GM21786 (cell line): ENCODE data around the gene KRT6C.
"Not testable (repeated sequence)": the region's sequence is repeated elsewhere in the genome, so short reads cannot be mapped to it uniquely, and the experiment has no call there.

Experiments
- ATAC-seq: cut with Tn5 transposase; IDR thresholded peaks from one replicate; pipeline ENCODE4 v1.9.1; 2021; ENCODE audit not compliant: unreplicated experiment

KRT6C gene

DNA sequence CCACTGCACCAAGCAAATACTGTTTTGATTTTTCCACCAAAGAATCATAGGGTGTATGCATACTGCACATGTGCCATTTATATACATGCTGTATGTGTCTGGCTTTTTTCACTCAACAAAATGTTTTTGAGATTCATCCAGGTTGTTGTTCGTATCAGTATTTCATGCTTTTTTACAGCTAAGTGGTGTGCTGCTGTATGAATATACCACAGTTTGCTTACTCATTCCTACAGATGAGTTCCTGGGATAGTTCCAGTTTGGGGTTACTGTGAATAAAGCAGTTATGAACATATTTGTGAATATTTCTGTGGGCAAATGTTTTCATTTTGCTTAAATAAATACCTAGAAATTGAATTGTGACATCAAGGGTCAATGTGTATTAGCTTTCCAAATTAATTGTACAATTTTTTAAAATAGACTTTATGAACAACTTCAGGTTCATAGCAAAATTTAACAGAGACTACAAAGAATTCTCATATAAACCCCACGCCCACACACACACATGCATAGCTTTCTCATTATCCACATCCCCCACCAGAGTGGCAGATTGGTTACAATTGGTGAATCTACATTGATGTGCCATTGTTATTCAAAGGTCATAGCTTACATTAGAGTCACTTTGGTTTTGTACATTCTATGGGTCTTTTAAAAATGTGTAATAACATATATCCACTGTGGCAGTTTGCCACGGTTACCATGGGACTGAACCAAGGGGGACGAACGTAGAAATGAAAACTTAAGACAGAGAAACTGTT is 26.4 kb upstream of the KRT6C start:
- ATAC-seq, result no peak

DNA sequence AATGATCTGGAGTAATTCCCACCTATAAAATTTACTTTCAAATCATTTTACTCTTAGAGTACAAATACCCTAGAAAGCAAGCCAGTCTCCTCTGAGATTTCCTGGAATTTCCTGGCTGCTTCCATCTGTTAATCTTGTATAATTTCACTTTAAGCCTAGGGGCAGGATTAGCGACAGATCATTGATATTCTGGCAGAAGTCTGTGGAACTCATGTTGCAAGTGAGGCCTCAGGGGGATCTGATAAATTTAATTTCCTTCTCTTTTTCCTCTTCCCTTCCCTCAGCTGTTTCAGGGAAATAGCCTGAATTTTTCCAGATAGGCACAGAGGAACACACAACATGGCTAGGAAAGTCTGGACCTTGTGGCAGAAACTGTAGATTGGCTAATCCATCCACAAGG is 25.3 kb upstream of the KRT6C start:
- no peak for ATAC-seq

DNA sequence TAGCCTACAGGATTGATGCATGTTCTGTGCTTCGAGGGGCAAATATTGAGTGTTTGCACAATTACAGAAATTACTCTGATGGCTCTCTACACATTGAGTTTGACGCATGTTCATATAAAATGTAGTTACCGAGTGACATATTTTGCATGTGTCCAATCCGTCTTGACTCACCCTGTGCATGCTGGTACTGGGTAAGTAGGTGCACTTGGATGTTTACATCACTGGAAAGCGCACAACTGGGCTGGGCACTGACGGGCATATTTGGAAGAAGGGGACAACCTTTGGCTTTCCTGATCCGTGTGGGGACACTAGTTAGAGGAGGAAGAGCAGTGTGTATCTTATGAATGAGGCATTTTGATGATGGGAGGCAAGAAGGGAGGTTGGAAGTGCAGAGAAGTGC is 24.4 kb upstream of the KRT6C start:
- ATAC-seq, result no peak

DNA sequence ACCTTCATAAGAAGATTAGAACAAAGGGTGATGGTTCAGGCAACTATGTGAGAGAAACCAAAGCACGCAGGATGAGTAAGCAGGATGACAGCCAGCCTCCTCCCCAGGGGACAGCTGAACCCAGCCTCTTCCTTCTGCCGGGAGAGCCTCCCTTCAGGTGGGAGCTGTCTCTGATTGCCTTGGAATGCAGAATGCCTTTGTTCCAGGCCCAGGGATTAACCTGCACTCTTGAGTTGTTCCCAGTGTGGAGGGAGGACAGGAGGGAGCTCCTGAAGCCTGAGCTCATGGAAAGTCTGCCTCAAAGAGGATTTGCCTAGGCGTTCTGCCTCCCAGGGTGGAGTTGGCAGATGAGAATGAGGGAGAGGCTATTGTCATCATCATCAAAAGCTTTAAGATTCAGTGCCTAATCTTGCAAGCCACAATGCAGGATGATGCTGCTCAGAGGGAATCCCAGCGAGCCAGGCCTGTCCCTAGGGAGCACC is 23.0 kb upstream of the KRT6C start:
- no peak for ATAC-seq

DNA sequence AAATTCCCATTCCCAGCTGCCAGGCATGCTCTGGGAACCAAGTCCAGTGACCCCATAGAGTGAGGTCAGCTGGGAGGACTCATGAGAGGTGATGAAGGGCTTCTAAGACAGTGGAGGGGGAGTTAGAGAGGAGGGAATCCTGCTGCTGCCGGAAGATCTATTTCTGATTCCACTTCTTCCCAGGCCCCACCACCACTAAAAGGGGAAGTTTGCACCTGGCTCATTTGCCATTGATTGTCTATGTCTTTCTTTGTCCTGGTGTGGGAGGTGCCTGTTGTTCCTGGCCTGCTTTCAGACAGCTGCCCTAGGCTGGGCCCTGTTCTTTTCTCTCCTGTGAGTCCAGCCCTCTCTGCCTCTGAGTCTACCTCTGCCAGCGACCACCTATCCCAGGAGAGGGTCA is 22.4 kb upstream of the KRT6C start:
- no peak for ATAC-seq

DNA sequence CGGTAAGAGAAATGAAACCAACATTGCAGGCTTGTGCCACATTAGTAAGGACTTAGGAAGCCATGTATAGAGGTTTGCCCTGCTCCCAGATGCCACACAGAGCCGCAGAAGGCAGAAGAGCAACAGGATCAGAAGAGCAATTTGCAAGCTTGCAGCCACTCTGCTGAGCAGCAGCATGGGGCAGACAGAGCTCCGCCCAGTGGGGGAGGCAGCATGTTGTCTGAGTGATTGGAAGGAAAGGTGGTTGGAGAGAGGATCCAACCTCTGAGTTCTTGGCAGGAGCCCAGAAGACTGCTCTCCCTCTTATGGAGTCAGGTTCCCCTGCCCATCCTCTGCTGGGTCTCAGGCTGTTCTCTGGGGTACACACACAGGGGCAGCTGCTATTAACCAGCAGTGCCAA is 21.8 kb upstream of the KRT6C start:
- ATAC-seq, result no peak

DNA sequence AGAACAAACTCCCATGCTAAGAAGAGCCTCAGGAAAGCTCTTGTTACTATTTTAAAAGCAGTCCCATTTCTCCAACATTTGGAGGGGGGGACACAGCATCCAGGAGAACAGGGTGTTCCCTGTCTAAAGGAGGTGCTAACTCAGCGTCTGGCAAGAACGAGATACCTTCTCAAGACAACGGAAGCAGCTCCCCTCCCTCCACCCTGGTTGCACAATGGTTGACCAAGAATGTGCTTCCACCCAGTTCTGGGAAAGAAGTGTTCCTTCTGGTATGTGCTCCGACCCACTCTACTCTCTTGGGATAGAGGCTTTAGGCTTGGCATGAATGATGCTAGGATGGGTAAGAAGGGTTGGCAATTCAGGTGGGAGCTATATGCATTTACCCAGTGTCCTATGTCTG is 20.9 kb upstream of the KRT6C start:
- ATAC-seq, result no peak

DNA sequence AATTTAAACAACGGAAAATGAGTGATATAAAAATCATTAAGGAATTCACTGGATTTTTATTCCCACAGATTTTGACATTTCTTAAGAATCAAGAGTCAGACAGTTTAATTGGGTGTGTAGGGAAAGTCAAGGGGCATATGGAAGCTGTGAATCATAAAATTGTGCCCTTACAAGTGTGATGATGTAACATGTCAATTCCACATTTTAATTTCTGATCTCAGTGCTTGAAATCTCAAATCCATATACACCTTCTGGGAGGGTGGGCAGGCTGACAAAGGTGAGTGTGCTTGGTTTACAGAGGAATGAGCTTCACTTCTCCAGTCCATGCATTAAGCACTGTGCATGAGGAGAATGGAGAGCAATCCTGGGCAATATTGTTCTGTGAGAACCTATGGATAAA is 20.5 kb upstream of the KRT6C start:
- ATAC-seq, result no peak

DNA sequence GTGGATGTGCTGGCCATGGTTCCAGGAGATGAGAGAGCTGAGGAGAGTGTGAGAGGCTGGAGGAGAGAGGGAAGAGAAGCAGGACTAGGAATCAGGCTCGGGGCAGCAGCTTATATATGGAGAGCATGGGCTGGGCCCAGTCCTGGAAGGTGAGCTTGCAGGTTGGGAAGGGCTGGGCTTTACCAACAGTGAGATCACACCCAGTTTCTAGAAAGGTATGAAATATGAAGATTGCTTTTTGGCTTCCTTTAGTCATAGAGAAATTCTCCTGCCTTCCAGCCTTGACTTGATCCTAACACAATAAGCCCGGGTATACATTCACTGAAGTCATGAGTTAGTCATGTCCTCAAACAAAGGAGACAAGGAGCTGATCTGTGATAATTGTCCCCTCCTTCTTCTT is 19.6 kb upstream of the KRT6C start, which contains the start of gene KRT6A:
Gene KRT6A (minus strand): TSS at position 86 of the 400 bp plus-strand sequence. CDS start 69 bp downstream, at position 17.
- ATAC-seq, result no peak

DNA sequence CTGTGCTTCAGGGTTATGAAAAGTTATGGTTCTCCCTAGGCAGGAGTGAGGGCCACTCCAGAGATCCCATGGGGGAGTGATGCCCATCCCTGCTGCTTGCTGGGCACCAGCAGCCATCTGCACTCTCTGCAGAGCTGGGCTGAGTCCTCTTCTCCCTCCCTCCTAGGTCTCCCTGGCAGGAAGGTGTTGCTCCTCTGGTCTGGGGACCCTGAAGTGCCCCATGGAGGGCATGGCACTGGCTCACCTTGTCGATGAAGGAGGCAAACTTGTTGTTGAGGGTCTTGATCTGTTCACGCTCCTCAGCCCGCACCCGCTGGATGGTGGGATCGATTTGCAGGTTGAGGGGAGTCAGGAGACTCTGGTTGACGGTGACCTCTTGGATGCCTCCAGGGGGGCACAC is 18.8 kb upstream of the KRT6C start:
- not testable (repeated sequence) for ATAC-seq

DNA sequence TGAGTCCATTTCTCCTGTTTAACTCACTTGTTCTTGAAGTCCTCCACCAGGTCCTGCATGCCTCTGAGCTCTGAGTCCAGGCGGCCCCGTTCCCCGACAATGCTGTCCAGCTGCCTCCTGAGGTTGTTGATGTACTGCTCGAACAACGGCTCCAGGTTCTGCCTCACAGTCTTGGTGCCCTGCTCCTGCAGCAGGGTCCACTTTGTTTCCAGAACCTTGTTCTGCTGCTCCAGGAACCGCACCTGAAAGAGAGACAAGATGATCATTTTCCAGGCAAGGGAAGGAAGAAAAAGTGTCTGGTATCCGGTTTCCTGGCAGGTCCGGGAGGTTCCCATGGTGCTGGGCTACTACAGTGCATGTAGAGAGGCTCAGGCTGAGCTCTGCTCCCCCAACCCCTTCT is 17.9 kb upstream of the KRT6C start:
- not testable (repeated sequence) for ATAC-seq

DNA sequence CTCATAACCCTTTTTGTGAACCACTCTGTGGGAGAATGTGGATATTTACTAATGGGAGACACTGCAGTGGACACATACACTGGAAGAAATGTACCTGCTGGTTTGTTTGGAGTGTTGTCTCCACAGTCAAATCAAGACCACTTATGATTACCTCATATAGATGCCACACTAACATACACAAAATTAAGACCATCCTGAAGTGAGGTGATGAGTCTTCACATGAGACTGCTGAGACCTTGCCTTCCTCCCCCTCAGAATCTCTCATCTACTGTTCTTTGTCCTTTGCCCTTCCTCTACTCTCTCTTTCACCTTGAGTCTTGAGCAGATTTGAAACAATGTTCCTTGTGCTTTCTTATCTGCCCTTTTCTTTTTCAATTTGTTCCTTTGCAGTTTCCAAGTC is 15.1 kb upstream of the KRT6C start:
- no peak for ATAC-seq

DNA sequence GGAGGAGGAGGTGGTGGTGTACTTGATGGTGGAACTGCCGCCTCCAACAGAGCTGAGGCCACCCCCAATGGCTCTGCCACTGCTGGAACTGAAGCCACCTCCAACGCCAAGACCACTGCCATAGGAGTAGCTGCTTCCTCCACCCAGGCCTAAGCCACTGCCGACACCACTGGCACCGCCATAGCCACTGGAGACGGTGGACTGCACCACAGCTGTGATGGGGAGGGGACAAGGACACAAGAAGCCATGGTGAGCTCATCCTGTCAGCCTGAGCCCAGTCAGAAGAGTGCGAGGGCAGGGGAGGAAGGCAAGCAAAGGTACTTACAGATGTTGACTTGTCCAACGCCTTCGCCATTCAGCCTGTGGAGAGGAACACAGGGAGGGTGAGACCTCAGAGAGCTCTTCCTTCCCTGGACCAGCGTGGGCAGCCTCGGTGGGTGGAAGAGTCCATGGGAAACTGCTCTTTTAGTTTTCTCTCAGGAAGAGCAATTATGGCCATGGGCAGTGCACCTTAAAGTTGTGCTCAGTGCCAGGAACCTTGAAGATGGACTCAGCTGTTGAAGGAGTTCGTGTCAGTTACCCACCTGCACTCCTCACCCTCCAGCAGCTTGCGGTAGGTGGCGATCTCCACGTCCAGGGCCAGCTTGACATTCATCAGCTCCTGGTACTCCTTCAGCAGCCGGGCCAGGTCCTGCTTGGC is 14.3 kb upstream of the KRT6C start:
- ATAC-seq, result not testable (repeated sequence)

DNA sequence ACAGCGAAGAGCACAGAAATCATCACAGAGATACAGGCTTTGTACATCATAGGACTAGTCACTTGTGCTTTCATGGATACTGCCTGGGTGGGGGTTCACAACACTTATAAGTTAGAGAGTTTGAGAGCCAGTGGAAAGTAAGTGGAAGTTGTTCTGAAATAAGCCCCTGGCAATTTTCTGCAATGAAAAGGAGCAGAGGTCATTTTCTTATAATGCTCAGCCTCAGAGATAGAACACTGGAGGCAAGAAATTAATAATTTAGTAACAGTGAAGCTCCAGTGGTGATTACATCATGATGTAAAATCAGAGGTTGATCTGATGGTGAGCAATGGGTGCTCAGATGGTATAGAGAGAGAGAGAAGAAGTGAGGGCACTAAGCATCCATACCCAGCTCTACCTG is 13.6 kb upstream of the KRT6C start:
- no peak for ATAC-seq

DNA sequence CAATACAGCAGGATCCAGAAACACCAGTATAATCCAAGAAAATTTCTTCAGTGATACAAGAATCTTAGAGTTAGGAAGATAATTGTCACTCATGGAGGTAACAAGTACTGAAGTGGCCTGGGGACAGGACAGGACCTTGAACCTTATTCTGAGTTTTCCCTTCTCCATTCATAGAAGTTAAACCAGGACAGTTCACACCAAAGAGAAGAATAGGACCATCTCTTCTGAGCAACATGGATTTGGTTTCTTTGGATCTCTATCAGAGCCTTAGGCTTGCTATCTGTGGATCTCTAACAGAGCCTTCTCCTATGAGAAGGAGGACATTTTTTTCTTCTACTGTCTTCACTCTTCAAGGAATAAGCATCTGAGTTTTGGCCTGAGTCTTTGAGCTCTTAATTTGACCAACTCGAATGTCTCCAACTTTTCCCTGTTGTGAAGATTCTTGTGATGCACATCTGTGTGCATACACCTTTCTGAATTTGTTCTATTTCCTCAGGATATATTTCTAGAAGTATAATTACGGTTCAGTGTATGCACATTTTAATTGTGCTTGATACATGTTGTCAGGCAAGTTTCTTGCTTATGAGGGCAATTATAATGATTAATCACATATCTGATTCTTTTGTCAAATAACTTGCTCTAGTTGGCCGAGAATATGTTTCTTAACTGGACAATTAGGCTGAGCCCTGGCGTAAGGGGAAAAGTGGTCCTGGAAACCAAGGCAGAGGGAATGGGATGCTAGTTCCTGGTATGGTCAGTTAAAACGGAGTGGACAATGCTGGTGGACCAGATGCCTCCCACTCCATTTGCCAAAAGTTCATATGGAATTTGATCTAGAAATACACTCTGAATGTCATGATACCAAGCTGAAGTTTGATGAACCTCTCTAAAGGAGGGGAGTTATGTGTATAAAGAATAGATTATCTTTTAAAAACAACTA is 12.8 kb upstream of the KRT6C start:
- no peak for ATAC-seq

DNA sequence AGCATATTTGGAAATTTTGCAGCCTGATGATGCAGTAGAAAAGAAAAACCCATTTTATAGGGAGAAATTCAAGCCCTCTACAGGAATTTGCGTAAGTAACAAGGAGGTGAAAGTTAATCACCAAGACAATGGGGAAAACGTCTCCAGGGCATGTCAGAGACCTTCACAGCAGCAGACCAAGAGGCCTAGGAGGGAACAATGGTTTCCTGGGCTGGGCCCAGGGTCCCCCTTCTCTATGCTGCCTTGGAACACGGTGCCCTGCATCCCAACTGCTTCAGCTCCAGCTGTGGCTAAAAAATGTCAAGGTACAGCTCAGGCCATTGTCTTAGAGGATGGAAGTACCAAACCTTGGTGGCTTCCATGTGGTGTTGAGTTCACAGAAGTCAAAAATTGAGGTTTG is 6.5 kb upstream of the KRT6C start:
- ATAC-seq, result no peak

DNA sequence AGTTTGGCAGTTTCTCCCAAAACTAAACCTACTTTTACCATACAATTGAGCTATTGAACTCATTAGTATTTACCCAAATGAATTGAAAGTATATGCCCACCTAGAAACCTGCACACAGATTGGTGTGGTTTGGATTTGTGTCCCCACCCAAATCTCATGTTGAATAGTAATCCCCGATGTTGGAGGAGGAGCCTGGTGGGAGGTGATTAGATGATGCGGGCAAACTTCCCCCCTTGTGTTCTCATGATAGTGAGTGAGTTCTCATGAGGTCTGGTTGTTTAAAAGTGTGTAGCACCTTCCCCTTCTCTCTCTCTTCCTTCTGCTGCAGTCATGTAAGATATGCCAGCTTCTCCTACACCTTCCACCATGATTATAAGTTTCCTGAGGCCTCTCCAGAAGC is 4.0 kb upstream of the KRT6C start:
- ATAC-seq, result no peak

DNA sequence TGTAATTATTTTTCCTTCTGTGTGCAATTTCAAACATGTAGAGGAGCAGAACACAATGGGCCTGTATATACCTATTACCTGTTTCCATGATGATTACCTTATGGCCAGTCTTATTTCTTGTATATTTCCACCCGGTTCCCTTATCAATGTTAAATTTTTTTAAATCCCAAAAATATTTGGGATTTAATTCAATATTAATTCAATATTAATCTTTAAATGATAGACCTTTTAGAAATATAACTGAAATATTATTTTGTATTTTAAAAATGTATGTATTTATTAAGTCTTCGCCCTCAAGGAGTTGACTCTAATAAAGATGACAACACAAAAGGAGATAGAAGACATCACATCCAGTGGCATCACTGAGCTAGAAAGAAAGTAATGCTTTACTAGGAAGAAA is 607 bp upstream of the KRT6C start:
- ATAC-seq, result no peak

DNA sequence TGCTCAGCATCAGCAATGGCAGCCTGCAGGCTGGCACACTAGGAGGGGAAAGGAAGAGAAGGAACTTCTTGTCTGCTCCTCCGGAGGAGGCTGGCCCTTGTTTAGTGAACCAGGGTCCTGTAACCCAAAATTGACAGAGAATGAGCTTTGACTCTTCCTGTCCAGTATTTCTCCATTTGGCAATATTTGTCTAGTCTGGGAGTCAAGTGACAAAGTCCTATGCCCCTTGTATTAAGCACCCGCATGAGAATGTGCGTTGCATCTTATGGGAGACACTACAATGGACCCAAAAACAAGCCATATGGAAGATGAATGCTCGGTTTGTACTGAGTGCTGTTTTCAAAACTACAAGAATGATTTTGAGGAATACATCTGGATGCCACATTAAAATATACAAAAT is 3.8 kb downstream of the KRT6C start:
- no peak for ATAC-seq

DNA sequence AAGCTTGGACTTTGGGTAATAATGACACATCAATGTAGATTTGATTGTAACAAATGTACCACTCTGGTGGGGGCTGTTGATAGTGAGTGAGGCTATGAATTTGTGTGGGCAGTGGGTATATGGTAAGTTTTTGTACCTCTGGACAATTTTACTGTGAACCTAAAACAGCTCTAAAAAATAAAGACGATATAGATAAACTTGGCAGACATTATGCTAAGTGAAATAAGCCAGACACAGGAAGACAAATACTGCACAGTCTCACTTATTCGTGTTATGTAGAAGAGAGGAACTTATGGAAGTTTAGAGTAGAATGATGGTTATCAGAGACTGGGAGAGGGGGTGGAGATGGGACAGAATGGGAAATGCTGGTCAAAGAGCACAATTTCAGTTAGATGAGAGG is 8.7 kb downstream of the KRT6C start:
- ATAC-seq, result no peak

DNA sequence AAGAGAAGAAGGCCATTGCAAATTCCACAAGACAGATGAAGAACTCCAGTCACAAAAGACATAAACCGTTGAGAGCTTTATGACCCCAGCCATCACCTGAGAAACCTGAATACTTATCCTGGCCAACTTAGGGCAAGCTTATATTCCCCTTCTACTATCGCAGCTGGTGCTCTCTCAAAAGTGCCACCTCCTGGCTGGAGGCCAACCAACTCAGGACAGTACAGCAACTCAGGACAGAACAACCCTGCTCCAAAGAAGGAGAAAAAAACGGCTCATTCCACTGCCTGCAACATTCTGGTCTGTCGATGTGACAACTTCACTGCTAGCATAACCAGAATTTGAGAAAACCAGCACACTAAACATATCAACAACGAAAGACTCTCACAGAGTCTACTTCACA is 11.9 kb downstream of the KRT6C start:
- ATAC-seq, result no peak
